ENCODE data around the gene IL24.

The IL24 gene

DNA sequence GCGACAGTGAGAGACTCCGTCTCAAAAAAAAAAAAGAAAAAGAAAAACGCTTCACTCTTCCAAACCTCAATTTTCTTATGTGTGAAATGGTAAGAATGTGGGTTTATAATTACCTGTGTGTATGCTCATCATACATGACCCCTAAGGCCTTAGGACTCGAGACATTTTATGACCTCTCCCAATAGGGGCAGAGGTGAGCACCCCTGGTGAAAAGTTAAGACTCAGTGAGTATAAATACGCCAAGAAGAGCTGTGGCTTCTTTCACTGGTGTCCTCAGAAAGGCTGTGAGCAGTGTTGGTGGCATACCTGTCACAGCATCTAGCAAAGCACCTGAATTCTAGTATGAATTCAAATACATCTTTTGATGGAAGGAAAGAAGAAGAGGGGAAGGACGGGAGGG, 32.3 kb downstream of the IL24 start:
- no peak for DNase-seq

DNA sequence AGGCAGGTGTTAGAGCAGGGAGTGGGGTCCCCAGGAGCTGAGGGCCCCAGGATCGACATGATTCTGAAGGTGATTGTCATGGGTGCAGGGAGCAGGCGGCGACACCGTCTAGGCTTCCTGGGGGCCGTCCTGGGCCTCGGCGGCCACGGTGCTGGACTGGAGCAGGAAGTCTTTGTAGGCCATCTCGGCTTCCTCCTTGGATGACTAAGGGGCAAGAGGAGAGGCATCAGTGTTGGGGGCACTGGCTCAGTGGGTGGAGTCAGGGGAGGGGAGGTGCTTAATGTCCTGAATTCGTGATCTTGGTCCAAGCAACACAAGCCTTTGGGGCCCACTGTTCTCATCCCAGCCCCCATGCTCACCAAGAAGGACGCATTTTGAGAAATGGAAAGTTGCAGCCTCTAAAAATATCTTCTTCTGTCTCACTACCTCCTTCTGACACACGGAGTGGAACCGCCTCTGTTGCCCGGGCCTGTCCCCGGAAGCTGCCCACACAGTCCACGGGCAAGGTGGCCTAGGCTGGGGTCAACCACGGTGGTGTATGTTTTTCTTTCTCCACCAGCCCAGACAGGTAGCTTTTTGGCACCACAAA, 33.1 kb downstream of the IL24 start:
- DNase-seq: no peak

DNA sequence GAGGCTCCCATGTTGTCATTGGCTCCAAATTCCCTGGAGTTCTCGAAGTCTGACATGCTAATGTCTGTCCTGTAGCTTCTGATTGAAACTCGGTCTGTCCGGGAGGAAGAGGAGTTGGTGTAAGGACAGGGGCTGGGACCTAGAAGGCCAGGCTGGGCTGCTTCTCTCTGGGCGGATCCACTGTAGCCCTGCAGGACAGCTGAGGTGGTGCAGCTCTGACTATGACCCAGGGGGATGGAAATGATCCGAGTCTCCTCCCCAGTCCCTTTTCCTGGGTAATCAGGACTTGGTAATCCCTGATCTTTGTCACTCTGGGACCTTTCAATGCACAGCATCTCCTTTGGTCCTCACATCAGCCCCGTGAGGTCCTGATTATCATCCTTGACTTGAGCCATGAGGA, 34.5 kb downstream of the IL24 start:
- DNase-seq: no peak

DNA sequence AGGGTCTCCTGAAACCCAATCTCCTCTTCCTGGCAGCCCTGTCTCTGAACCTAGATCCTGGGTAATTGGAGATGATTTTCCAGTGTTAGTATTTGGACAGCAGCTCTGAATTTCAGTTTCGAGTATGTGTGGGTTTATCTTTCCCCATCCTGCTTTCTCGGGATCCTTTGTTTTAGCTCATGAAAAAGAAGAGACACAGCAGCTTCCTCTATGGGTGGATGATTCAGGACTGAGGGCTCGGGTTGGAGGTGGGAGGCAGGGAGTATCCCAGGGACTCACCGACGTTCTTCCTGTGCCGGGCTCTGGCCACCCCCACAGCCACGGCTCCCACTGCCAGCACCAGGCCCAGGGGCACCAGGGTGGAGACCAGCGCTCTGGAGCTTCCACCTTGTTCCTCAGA, 34.9 kb downstream of the IL24 start:
- DNase-seq: no peak

DNA sequence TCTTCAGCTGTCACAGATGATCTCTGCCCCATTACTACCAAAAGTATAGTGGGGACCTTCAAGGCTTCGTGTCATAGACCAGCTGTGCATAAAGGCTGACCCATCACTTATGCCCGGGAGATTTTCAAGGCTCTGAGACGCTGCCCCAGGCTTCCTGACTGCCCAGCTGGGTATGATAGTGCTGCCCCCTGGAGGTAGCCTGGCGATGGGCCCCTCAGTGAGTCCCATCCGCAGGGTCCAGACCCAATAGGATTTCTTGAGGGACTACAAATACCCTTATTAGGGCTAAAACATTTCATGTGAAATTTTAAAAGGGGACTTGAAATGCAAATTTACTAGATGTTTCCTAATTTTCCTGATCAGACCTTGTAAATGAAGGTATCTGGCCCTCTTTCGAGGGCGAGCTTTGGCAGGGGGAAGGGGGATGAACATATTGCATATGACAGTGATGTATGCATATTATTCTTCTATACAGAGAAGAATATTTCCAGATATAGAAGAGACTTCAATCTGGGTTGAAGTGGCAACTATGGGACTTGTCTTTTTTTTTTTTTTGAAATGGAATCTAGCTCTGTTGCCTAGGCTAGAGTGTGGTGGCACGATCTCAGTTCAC, 36.2 kb downstream of the IL24 start:
- DNase-seq: peak; percentile 36

DNA sequence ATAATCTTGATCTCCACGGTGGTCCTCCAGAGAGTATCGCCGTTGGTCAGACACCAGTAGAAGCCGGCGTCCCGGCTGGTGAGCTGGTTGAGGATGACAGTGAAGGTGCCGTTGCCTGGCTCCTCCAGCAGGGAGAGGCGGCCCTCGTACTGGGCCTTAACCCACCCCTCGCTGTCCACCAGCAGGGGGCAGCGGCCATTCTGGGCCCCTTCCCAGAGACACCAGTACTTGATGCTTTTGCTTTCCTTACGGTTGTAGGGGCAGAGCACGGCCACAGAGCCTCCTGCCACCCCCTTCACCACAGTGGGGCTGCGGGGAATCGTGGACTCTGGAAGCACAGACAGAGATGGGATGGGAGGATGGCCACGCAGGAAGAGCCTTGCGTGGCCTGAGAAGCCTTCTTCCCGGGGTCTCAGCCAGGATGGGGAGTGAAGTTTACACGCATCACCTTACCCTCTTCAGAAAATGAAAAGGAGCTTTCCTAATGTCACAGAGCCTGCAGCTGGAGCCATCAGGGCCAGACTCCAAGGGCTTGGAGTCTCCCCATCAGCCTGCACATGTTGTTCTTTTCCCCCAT, 38.3 kb downstream of the IL24 start:
- peak; percentile 28 for DNase-seq

DNA sequence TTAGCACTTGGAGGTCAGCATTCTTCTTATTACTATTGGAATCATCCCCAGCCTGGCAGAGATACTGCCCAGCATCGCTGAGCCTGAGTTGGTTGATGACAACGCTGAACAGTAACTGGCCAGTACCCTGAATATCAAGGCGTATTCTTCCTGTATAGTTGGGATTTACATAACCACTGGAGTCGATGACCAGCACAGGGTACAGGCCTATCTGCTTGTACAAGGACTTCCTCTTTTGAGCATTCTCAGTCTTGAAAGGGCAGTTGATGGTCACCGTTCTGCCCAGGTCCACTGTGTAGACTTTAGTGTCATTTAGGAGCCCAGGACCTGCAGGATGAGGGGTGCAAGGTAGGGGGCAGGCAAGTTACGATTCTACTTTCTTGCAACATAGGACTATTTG, 40.2 kb downstream of the IL24 start:
- no peak for DNase-seq

DNA sequence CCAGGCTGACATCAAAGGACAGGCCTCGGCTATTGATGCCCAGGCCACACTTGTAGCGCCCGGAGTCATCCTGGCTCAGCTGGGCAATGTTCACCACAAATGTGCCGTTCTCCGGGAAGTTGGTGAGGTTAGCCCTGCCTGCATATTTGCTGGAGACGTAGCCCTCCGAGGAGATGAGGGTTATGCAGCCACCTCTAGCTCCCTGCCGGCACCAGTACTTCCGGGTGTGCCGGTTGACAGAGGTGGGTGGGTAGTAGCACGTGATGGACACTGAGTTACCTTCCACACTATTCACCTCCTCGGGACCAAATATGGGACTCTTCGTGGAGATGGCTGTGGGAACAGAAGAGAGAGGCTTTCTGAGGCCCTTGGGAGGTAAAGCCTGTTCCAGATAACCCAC, 41.9 kb downstream of the IL24 start:
- no peak for DNase-seq

DNA sequence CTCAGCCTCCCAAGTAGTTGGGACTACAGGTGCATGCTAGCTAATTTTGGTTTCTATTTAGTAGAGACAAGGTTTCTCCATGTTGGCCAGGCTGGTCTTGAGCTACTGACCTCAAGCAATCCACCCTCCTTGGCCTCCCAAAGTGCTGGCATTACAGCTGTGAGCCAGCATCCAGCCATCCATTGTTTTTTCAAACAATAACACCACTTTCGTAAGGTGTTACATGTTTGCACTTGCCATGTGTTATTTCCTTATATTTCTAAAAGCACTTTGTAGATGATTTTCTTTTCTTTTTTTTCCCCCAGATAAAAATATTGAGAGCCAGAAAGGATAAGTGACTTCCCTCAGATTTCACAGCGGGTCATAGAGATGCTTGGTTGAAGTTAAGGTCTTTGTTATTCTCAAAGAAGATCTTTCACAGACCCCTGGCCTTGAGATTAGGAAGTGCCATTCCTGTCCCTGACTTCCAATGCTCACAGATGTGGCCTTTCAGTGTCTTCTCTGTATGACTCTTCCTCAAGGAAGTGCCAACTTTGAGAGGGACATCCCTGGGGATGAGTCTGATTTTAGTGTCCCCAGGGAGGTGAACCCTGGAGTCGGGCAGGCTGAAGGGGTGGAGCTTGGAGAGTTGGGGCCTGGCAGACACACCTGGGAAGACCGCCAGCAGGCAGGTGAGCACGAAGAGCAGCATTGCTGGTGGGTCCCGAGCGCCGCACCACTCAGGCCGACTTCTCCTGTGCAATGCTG, 42.8 kb downstream of the IL24 start:
- DNase-seq: no peak

DNA sequence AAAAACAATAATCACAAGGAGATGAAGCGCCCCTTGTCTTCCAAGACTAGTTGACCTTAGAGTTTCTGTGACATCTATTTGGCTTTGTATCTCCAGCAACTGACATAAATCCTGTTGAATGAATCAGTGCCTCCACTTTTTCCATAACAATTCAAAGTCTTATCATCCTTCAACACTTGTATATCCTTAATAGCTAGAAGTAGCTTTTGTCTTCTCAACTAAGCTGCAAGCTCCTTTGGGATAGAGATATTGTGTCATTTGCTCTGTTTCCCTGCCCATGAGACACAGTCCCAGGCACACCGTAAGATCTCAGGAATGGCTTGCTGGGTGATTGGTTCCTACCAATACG, 43.3 kb downstream of the IL24 start:
- DNase-seq: no peak

DNA sequence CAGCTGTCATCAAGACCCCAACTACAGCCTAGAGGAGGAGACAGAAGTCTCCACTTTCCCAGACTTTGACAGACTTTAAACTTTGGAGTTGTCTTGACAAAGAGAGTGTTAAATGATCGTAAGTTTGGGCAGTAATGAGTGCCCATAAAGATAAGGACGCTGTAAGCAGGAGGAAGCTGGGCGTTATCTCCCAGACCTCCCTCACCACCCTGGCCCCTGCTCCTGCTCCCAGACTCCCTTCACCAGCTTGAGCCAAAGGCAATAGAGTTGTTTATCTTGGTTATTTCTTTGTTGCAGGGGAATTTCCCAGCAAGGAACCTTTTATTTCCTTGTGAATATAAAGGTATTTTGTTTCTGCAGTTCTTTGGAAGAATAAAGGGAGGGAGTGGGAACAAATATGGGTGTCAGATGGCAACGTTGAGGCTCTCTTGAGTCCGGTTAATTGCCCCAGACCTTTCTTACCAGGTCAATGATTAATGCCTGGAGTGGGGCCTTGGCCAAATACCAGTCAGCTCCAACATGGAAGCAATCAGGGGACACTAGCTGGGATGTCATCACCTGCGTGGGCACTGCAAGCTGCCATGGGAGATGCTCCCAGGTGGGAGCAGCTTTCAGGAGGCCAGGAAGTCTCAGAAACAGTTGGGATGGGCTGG, 44.6 kb downstream of the IL24 start:
- DNase-seq: peak; percentile 50

DNA sequence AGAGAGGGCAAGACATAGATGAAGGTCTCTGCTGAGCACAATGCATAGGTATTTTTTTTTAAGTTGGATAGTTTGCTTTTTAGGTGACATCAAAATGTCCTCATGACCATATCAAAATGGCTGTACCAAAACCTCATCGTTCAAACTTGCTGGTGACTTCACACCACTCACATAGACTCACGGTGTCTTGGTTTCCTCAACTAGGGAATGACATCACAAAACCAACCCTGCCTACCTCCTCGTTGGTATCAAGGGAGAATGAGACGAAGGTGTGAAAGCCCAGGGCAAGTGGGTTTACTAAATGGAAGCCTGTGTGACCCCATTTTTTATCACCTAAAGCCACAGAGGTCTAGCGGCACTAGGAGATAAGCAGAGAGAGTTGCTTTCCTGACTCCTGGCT, 47.5 kb downstream of the IL24 start:
- no peak for DNase-seq

DNA sequence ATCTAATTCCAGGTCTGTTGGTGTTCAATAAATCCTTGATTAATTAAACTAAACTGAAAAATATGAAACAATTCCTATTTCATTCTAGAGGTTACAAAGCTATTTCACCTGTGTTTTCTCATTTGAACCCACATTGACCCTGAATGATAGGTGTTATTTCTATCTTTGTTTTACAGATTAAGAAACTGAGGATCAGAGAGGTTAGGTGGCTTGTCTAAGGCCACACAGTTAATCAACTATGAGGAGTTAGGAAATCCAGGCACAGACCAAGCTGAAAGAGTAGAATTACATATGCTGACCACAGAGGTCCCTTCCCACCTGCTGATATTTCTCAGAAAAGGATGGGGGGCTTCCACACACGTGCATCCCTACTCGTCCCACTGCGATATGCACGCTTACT, 48.5 kb downstream of the IL24 start:
- DNase-seq: no peak

DNA sequence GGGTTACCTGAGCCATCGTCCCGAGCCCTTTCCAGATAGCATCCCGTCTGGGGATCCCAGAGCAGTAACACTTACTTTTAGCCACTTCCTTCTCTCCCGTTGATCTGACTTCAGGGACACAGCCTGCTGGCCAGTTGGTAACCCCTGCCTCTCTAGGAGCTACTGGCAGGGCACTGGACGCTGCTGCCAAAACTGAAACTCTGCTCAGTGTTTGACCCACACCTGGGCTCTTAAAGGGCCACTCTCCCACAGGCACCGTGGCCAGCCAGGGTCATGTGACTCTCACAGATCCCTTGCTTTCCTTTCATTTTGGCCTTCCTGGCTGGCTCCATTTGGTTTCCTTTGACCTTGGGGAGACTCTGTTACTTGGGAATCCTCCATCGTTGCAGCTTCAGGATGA, 49.0 kb downstream of the IL24 start, which contains the start of gene PIGR:
Gene PIGR (minus strand): TSS at position 206 of the 400 bp plus-strand sequence. CDS start 5,935 bp downstream, outside the sequence.
- no peak for DNase-seq

DNA sequence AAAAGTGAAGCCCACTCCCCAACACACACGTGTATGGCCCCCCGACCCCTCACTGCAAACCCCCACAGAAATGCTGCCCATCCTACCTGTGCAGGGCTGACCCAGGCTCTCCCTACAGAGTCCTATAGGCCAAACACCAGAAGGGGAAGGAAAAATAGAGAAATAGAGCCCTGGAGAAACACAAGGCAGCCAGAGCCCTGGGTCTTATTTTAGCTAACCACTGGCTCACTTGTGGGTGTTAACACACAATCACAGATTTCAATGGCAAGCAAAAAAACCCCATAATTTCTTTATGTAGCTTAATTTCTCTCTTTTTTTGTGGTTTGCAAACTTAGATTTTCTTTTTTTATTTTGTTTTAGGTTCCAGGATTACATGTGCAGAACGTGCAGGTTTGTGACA, 50.0 kb downstream of the IL24 start:
- no peak for DNase-seq

DNA sequence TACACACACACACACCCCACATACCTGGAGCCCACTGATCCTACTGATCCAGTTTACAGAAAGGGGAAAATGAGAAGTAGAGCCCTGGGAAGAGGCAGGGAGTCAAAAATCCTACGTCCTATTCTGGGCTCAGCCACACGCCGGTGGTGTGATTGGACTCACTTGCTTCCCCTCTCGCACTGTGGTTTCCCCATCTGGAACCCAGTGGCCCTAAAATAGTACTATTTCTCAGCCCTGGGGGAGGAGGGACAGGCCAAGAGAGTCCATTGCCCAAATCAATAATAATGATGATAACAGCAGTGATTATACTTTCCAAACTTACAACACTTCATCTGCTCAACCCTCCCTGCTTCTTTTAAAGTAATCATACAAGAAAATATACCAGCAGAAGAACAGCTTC, 52.0 kb downstream of the IL24 start:
- DNase-seq: no peak

DNA sequence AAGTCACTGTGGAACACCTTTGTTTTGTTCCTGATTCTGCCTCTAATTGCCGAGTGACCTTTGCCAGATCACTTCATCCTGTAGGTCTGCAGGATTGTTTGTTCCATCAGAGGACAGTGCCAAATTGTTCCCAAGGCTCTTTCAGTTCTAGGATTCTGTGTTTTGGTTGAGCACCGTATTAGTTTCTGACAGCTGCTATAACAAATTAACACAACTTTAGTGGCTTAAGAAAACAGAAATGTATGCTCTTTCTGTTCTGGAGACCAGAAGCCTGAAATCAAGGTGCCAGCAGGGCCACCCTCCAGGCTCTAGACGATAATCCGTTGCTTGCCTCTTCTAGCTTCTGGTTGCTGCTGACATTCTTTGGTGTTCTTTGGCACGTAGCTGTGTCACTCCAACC, 52.4 kb downstream of the IL24 start:
- no peak for DNase-seq

DNA sequence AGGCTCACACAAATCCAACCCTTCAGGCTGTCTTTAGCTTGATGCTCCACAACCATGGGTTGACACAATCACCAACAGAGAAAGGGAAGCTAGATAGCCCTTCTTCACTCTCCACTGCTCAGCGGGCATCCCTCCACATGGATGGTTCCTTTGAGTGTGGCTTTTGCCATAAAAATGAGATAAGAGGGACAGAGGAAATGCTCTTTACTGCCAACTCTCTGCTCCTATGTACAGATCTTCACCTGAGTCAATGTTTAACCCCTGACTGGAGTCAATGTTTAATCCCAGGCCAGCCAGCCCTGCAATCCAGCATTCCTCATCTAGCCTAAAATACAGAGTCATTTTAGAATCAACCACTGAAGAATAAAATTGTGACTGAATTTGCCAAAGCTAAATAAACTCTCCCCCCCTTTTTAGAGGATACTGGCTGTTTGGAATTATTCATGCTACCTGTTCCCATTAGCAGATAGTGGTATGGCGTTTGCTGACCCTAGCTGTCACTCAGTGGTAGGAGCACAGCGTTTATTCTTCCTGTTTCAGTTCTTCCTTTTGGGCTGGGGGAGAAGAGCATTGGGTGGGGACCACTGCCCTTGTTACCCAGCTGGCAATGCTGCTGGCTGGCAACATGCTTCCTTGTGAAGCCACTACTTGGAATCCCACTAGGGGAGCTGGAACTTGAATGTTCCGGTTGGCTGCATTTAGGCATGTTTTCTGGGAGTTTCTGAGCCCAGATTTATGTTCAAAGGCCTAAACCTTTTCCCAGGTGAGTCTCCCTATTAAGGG, 54.3 kb downstream of the IL24 start:
- no peak for DNase-seq

DNA sequence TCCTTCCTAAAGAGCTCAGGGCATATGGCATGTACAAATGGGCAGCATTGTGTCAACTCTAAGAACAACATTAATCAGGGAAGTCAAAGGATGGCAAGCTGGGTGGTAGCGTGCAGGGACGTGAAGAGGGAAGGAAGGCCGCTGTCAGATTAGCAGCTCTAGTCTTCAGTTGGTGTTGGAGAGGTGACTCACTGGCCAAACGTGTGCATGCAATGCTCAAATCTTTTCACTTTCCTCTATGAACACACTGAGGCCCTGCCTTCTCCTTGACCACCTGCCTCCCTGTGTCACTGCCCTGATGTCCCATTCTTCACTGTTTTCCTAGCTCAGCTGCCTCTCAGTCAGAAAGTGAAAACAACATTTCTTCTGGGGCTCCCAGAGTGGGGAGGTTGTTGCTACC, 54.9 kb downstream of the IL24 start:
- DNase-seq: no peak

DNA sequence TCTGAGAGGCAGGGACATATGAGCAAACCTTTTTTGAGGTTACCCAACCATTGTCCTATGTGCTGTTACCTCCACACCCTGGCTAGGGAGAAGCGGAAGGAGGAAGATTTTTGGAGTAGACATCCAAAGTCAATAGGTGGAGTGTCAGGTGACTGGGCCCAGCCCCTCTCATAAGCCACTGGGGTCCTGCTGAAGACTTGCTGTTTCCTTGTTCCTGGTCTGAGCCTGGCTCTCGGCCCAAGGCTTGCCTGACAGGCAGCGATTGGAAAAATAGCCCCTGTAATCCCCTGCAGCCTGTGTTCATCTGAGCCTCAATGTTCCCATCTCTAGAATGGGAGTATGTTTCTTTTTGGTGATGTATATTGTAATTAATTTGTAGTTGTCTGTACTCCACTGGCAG, 55.9 kb downstream of the IL24 start:
- DNase-seq: no peak

DNA sequence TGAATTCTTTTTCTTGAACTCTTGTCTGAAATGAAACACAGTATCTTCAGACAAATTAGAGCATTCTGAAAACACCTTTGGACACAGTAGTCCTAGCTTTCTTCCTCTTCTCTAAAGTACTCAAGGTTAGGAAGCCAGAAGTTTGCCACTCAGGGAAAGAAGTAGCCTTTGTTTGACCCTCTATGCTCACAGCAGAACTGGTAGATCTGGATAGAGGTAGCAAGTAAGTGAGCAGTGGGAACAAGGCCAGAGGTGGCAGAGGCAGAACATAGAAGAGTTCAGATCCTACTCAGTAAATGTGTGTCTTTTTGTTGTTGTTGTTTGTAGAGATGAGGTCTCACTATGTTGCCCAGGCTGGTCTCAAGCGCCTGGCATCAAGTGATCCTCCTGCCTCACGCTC, 56.4 kb downstream of the IL24 start:
- DNase-seq: no peak

Data from NCI-H69 (cell line).